Measurements from ENCODE around the gene BBLN.

Gene BBLN

GRCh38 chr9:128169925-128170324 is 9.9 kb downstream of the BBLN start:
- Histone ChIP-seq H3K36me3 (peaks cover 64% of the 10 kb centered on the region), H3K27ac (no peak overlapping the region)
- TF ChIP-seq, protein P1, sequence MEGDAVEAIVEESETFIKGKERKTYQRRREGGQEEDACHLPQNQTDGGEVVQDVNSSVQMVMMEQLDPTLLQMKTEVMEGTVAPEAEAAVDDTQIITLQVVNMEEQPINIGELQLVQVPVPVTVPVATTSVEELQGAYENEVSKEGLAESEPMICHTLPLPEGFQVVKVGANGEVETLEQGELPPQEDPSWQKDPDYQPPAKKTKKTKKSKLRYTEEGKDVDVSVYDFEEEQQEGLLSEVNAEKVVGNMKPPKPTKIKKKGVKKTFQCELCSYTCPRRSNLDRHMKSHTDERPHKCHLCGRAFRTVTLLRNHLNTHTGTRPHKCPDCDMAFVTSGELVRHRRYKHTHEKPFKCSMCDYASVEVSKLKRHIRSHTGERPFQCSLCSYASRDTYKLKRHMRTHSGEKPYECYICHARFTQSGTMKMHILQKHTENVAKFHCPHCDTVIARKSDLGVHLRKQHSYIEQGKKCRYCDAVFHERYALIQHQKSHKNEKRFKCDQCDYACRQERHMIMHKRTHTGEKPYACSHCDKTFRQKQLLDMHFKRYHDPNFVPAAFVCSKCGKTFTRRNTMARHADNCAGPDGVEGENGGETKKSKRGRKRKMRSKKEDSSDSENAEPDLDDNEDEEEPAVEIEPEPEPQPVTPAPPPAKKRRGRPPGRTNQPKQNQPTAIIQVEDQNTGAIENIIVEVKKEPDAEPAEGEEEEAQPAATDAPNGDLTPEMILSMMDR (IDR thresholded peaks at IDR 0.05) = no peak

GRCh38 chr9:128174062-128174461 is 14.0 kb downstream of the BBLN start:
- no peaks in the 10 kb centered on the region for H3K9me3 ChIP-seq
- H3K4me3 ChIP-seq (ENCODE audit: low read depth in 1 of 2, low read length in 1 of 2) = no peak overlapping the region
- TF ChIP-seq, protein P1 (IDR thresholded peaks at IDR 0.05) = no peak
- H3K27ac ChIP-seq = no peak overlapping the region
- H3K36me3 ChIP-seq = peaks cover 68% of the 10 kb centered on the region
- H3K4me1 ChIP-seq (ENCODE audit: control insufficient read depth in 1 of 2, insufficient read depth in 1 of 2, low read depth in 1 of 2, low read length in 1 of 2) = no peaks in the 10 kb centered on the region
- H3K27me3 ChIP-seq = no peaks in the 10 kb centered on the region

More at GRCh38 chr9:128169925-128170324, 9.9 kb downstream of the BBLN start:
- Histone ChIP-seq H3K27me3 (no peaks in the 10 kb centered on the region), H3K4me1 (ENCODE audit: control insufficient read depth in 1 of 2, insufficient read depth in 1 of 2, low read depth in 1 of 2, low read length in 1 of 2) (no peaks in the 10 kb centered on the region), H3K4me3 (ENCODE audit: low read depth in 1 of 2, low read length in 1 of 2) (no peak overlapping the region), H3K9me3 (no peaks in the 10 kb centered on the region)

DNA sequence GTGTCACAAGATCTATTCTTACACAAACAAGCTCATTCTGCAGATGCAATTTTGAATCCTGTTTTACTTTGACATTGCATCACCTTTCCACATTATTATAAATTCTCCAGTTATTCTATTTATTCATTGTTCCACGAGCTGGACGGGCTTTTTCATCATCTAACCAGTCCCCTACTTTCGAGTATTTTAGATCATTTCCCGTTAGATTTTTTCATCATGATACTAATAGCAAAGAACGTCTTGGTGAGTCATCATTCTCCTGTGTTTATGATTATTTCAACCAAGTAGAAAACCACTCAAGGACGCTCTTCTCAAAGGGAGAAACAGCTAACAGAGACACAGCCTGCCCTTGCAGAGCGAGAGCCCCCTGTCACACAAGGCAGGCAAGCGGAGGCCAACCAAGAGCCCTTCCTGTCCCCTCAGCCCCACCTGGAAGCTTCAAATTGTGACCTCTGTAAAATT is 15.1 kb downstream of the BBLN start:
- Histone ChIP-seq H3K27me3 (no peaks in the 10 kb centered on the region), H3K4me3 (ENCODE audit: low read depth in 1 of 2, low read length in 1 of 2) (no peak overlapping the region), H3K27ac (no peak overlapping the region), H3K4me1 (ENCODE audit: control insufficient read depth in 1 of 2, insufficient read depth in 1 of 2, low read depth in 1 of 2, low read length in 1 of 2) (no peaks in the 10 kb centered on the region), H3K36me3 (peaks cover 68% of the 10 kb centered on the region), H3K9me3 (no peaks in the 10 kb centered on the region)
- TF ChIP-seq, protein P1 (IDR thresholded peaks at IDR 0.05) = no peak

DNA sequence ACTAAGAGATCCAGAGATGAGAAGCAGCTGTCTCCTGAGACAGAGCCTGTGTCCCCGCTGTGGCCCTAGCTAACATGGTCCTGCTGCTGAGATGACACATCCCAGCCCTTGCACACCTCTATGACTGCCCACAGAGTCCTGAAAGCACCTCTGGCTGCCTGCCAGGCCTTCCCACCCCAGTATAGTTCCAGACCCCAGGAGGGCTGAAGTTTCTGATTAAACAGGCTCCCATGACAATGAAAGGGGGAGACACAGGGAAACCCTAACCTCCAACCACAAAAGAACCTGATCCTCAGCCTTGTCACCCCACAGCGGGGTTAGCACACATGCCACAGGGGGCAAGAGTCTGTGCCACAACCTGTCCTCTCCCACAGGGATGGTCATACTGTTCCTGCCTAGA is 15.7 kb downstream of the BBLN start:
- H3K9me3 ChIP-seq = no peaks in the 10 kb centered on the region
- no peaks in the 10 kb centered on the region for H3K27me3 ChIP-seq
- no peak overlapping the region for H3K4me3 ChIP-seq (ENCODE audit: low read depth in 1 of 2, low read length in 1 of 2)
- no peaks in the 10 kb centered on the region for H3K4me1 ChIP-seq (ENCODE audit: control insufficient read depth in 1 of 2, insufficient read depth in 1 of 2, low read depth in 1 of 2, low read length in 1 of 2)
- H3K36me3 ChIP-seq = peaks cover 72% of the 10 kb centered on the region
- H3K27ac ChIP-seq = no peak overlapping the region
- TF ChIP-seq, protein P1 (IDR thresholded peaks at IDR 0.05) = no peak

DNA sequence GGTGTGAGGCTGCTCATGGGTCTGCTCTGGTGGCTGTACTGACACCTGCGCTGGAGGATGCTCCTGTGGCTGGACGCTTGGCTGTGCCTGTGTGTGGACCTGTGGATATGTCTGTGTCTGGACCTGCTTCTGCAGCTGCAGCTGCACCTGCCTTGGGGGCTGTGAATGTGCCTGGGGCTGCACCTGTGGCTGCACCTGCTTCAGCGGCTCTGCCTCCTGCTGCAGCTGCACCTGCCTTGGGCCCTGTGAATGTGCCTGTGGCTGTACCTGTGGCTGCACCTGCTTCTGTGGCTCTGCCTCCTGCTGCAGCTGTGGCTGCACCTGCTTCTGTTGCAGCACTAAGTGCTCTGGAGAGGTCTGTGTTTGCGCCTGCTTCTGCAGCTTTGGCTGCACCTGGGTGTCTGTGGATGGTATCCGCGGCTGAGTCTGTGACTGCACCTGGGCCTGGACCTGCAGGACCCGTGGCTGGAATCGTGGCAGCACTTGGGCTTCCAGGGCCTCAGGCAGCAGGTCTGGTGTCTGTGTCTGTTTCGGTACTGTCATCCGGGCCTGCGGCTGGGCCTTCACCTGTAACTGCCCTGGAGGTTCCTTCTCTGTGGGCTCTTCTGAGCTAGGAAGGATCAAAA is 18.9 kb downstream of the BBLN start:
- Histone ChIP-seq H3K36me3 (peaks cover 89% of the 10 kb centered on the region), H3K27ac (no peak overlapping the region), H3K4me1 (ENCODE audit: control insufficient read depth in 1 of 2, insufficient read depth in 1 of 2, low read depth in 1 of 2, low read length in 1 of 2) (no peaks in the 10 kb centered on the region), H3K4me3 (ENCODE audit: low read depth in 1 of 2, low read length in 1 of 2) (no peak overlapping the region), H3K9me3 (no peaks in the 10 kb centered on the region), H3K27me3 (no peaks in the 10 kb centered on the region)
- TF ChIP-seq, protein P1 (IDR thresholded peaks at IDR 0.05) = no peak

All from neutrophil (primary cell).